H9 (cell line): ENCODE results near the gene SRGAP1. TPM values are rescaled to one million over a fixed set of nuclear protein-coding genes. Genes with fewer than 3 reads are reported as not detected.

Source experiments
- DNase-seq: peaks from one replicate; pipeline ENCODE4 v3.0.0-alpha.2; 2017
- H2AFZ ChIP-seq: one replicate; pipeline ENCODE4 v1.6.1; 2013; ENCODE audit warnings: mild to moderate bottlenecking, low read length, control low read depth, moderate library complexity
- H2AK5ac ChIP-seq: 2 replicates; pipeline ENCODE4 v1.6.1; 2013; ENCODE audit warnings: low read length, control low read depth, mixed read lengths; ENCODE audit not compliant: insufficient read length
- H2BK120ac ChIP-seq: one replicate; pipeline ENCODE4 v1.6.1; 2013; ENCODE audit warnings: low read depth, mild to moderate bottlenecking, low read length, control low read depth, inconsistent platforms; ENCODE audit not compliant: poor library complexity, severe bottlenecking
- H2BK12ac ChIP-seq: 2 replicates; pipeline ENCODE4 v1.6.1; 2013; ENCODE audit warnings: low read length, control low read depth, mixed read lengths, low read depth; ENCODE audit not compliant: insufficient read length
- H2BK15ac ChIP-seq: 2 replicates; pipeline ENCODE4 v1.6.1; 2013; ENCODE audit warnings: low read depth, low read length, control low read depth
- H2BK20ac ChIP-seq: one replicate; pipeline ENCODE4 v1.6.1; 2013; ENCODE audit warnings: low read depth, mild to moderate bottlenecking, low read length, control low read depth, inconsistent platforms; ENCODE audit not compliant: poor library complexity, severe bottlenecking
- H2BK5ac ChIP-seq: 2 replicates; pipeline ENCODE4 v1.6.1; 2013; ENCODE audit warnings: low read length, control low read depth, mixed read lengths; ENCODE audit not compliant: insufficient read length
- H3K14ac ChIP-seq: 2 replicates; pipeline ENCODE4 v1.6.1; 2013; ENCODE audit warnings: low read length, control low read depth; ENCODE audit not compliant: insufficient read depth
- H3K18ac ChIP-seq: 2 replicates; pipeline ENCODE4 v1.6.1; 2013; ENCODE audit warnings: low read depth, mild to moderate bottlenecking, mixed read lengths, low read length, control low read depth; ENCODE audit not compliant: insufficient read length
- H3K23ac ChIP-seq: 2 replicates; pipeline ENCODE4 v1.6.1; 2013; ENCODE audit warnings: low read length, control low read depth, mixed read lengths, low read depth; ENCODE audit not compliant: insufficient read length
- H3K23me2 ChIP-seq: 2 replicates; pipeline ENCODE4 v1.6.1; 2013; ENCODE audit warnings: low read depth, mild to moderate bottlenecking, mixed read lengths, low read length, control low read depth; ENCODE audit not compliant: insufficient read length, poor library complexity, severe bottlenecking
- H3K27ac ChIP-seq: 2 replicates; pipeline ENCODE4 v1.5.1; 2013; ENCODE audit warnings: low read length, control low read depth, mixed read lengths, low read depth; ENCODE audit not compliant: insufficient read length
- H3K27me3 ChIP-seq: 2 replicates; pipeline ENCODE4 v1.6.1; 2013; ENCODE audit warnings: low read length, control low read depth, inconsistent platforms; ENCODE audit not compliant: insufficient read depth
- H3K4ac ChIP-seq: 2 replicates; pipeline ENCODE4 v1.6.1; 2013; ENCODE audit warnings: low read depth, mild to moderate bottlenecking, control low read depth, inconsistent platforms, low read length, moderate library complexity
- H3K4me1 ChIP-seq: 2 replicates; pipeline ENCODE4 v1.6.1; 2013; ENCODE audit warnings: low read length, control low read depth, inconsistent platforms; ENCODE audit not compliant: insufficient read depth
- H3K4me2 ChIP-seq: 2 replicates; pipeline ENCODE4 v1.6.1; 2013; ENCODE audit warnings: low read length, control low read depth, mixed read lengths; ENCODE audit not compliant: insufficient read length, insufficient read depth
- H3K56ac ChIP-seq: 2 replicates; pipeline ENCODE4 v1.6.1; 2013; ENCODE audit warnings: low read depth, mild to moderate bottlenecking, mixed read lengths, low read length, control low read depth; ENCODE audit not compliant: insufficient read length
- H3K79me1 ChIP-seq: 2 replicates; pipeline ENCODE4 v1.6.1; 2013; ENCODE audit warnings: low read depth, mild to moderate bottlenecking, moderate library complexity, low read length, control low read depth, inconsistent platforms; ENCODE audit not compliant: insufficient read depth, poor library complexity, severe bottlenecking
- H3K79me2 ChIP-seq: 2 replicates; pipeline ENCODE4 v1.6.1; 2013; ENCODE audit warnings: low read length, control low read depth, inconsistent platforms; ENCODE audit not compliant: insufficient read depth
- H3K9ac ChIP-seq: 2 replicates; pipeline ENCODE4 v1.6.1; 2013; ENCODE audit warnings: low read length, control low read depth, mixed read lengths; ENCODE audit not compliant: insufficient read length; ENCODE audit errors: extremely low read depth
- H3K9me3 ChIP-seq: one replicate; pipeline ENCODE4 v1.6.1; 2013; ENCODE audit warnings: low read depth, low read length, inconsistent platforms; ENCODE audit not compliant: control insufficient read depth
- H3T11ph ChIP-seq: one replicate; pipeline ENCODE4 v1.6.1; 2013; ENCODE audit warnings: mild to moderate bottlenecking, low read length, control low read depth, inconsistent platforms
- H4K20me1 ChIP-seq: one replicate; pipeline ENCODE4 v1.6.1; 2013; ENCODE audit not compliant: control insufficient read depth, insufficient read length, insufficient read depth
- H4K5ac ChIP-seq: 2 replicates; pipeline ENCODE4 v1.6.1; 2013; ENCODE audit warnings: low read depth, mild to moderate bottlenecking, mixed read lengths, low read length, control low read depth; ENCODE audit not compliant: insufficient read length
- H4K8ac ChIP-seq: replicated peaks from 2 replicates; pipeline ENCODE4 v1.6.1; 2013; ENCODE audit warnings: low read length, control low read depth, mixed read lengths, low read depth; ENCODE audit not compliant: insufficient read length
- H4K91ac ChIP-seq: 2 replicates; pipeline ENCODE4 v1.6.1; 2013; ENCODE audit warnings: low read depth, mild to moderate bottlenecking, moderate library complexity, mixed read lengths, low read length, control low read depth; ENCODE audit not compliant: insufficient read length
- H3K27ac Mint-ChIP-seq, 3 experiments: 2 replicates in 2 of 3; 3 replicates in 1 of 3; pipeline ENCODE4 v1.8.0; 2020 to 2021; ENCODE audit warnings: mixed read lengths in 3 of 3, mild to moderate bottlenecking in 1 of 3, moderate library complexity in 1 of 3
- H3K27me3 Mint-ChIP-seq: 2 replicates; pipeline ENCODE4 v1.8.0; 2021; ENCODE audit warnings: low read depth, mild to moderate bottlenecking, moderate library complexity, mixed read lengths
- H3K36me3 Mint-ChIP-seq, 3 experiments: 2 replicates in 2 of 3; 3 replicates in 1 of 3; pipeline ENCODE4 v1.8.0; 2020 to 2021; ENCODE audit warnings: low read depth in 3 of 3, mixed read lengths in 3 of 3; ENCODE audit not compliant: insufficient read depth in 1 of 3
- H3K4me1 Mint-ChIP-seq, 2 experiments: 2 replicates each; pipeline ENCODE4 v1.8.0; 2020; ENCODE audit warnings: mixed read lengths in 2 of 2
- H3K4me3 Mint-ChIP-seq, 2 experiments: 2 replicates in 1 of 2; 3 replicates in 1 of 2; pipeline ENCODE4 v1.8.0; 2020 to 2021; ENCODE audit warnings: mild to moderate bottlenecking in 2 of 2, mixed read lengths in 2 of 2, moderate library complexity in 1 of 2
- H3K9me3 Mint-ChIP-seq, 2 experiments: 2 replicates in 1 of 2; 3 replicates in 1 of 2; pipeline ENCODE4 v1.8.0; 2020; ENCODE audit warnings: mild to moderate bottlenecking in 2 of 2, mixed read lengths in 2 of 2, moderate library complexity in 1 of 2
- WGBS: extraction: QIAGEN DNeasy Blood & Tissue Kit; methylation state at CpG from one replicate; pipeline ENCODE4 v1.1.7; 2013; ENCODE audit warnings: missing lambda C conversion rate, low lambda C conversion rate, mixed read lengths; ENCODE audit not compliant: insufficient read length; ENCODE audit errors: extremely low coverage; 5-methylcytosine and 5-hydroxymethylcytosine counted together
- total RNA-seq: library from RNA; stranded (reverse); gene quantifications from 2 replicates; pipeline ENCODE4 v1.2.1, GENCODE V29; 2021
- TF ChIP-seq, protein P1 (sequence below): fragments of 200-600 bp; sonication (generic); conservative IDR thresholded peaks from 3 replicates; pipeline ENCODE4 v1.8.0; 2021; ENCODE audit warnings: antibody characterized with exemption, mild to moderate bottlenecking

SRGAP1 gene
- total RNA-seq, 1 experiment from 2014 or later, result 4.8 TPM

DNA sequence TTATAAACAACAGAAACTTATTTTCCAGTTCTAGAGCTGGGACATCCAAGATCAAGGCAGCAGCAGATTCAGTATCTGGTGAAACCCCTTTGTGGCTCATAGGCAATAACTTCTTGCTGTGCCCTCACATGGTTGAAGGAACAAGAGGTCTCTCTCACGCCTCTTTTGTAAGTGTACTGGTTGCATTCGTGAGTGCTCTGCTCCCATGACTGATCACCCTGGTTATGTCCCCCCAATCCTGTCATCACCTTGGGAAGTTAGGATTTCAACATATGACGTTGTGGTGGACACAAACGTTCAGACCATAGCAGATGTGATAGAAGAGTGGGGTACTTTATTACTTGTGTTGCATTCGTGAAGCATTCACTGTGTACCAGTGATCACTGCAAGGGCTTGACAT lies 184.0 kb downstream of the SRGAP1 start:
- Histone ChIP-seq H3K4me2 (no peak overlapping the region), H2BK12ac (no peak overlapping the region), H4K5ac (no peak overlapping the region), H3K27ac (no peak overlapping the region), H2BK20ac (no peak overlapping the region), H3K27me3 (no peaks in the 10 kb centered on the region), H4K91ac (no peak overlapping the region), H2BK120ac (no peak overlapping the region), H4K20me1 (no peaks in the 10 kb centered on the region), H2BK15ac (no peak overlapping the region), H2BK5ac (no peak overlapping the region), H3T11ph (no peak overlapping the region), H3K79me2 (no peaks in the 10 kb centered on the region), H2AFZ (no peak overlapping the region), H3K79me1 (no peaks in the 10 kb centered on the region), H3K4me1 (no peaks in the 10 kb centered on the region), H3K14ac (no peak overlapping the region), H2AK5ac (no peak overlapping the region), H3K9ac (no peak overlapping the region), H3K9me3 (no peaks in the 10 kb centered on the region), H3K23me2 (no peaks in the 10 kb centered on the region), H3K23ac (no peak overlapping the region), H3K56ac (no peak overlapping the region), H3K4ac (no peak overlapping the region), H4K8ac (no peak overlapping the region), H3K18ac (no peak overlapping the region)
- no CpG with 5 or more reads among the region's 5 CpGs for WGBS
- TF ChIP-seq, protein P1, sequence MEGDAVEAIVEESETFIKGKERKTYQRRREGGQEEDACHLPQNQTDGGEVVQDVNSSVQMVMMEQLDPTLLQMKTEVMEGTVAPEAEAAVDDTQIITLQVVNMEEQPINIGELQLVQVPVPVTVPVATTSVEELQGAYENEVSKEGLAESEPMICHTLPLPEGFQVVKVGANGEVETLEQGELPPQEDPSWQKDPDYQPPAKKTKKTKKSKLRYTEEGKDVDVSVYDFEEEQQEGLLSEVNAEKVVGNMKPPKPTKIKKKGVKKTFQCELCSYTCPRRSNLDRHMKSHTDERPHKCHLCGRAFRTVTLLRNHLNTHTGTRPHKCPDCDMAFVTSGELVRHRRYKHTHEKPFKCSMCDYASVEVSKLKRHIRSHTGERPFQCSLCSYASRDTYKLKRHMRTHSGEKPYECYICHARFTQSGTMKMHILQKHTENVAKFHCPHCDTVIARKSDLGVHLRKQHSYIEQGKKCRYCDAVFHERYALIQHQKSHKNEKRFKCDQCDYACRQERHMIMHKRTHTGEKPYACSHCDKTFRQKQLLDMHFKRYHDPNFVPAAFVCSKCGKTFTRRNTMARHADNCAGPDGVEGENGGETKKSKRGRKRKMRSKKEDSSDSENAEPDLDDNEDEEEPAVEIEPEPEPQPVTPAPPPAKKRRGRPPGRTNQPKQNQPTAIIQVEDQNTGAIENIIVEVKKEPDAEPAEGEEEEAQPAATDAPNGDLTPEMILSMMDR, result no peak
- DNase-seq, result no peak
- H3K4me1 Mint-ChIP-seq, result peaks cover 3 to 7% of the 10 kb centered on the region in 2 experiments; a peak in 3 of 4 replicates
- H3K27ac Mint-ChIP-seq, result no peak overlapping the region
- H3K36me3 Mint-ChIP-seq, result peaks cover 4 to 21% (median 11%) of the 10 kb centered on the region in 3 experiments; a peak in 5 of 7 replicates
- H3K9me3 Mint-ChIP-seq, result peaks cover 0 to 8% of the 10 kb centered on the region in 2 experiments; a peak in 2 of 5 replicates
- no peak overlapping the region for H3K4me3 Mint-ChIP-seq
- H3K27me3 Mint-ChIP-seq, result no peaks in the 10 kb centered on the region
